ENCODE measurements around the gene COMTD1. TPM values are rescaled to one million over a fixed set of nuclear protein-coding genes. Genes with fewer than 3 reads are reported as not detected.

Gene COMTD1
- polyA plus RNA-seq, 1 of the 3 experiments (the other 2 are of a cell fraction): 7.6 TPM

GRCh38 chr10:75265856-75266255, 30.1 kb upstream of the COMTD1 start (continued):
- TF ChIP-seq RFX5 (IDR thresholded peaks at IDR 0.05; ENCODE audit: low read length) (no peak), GATA2 (CRISPR knock-in tag; IDR thresholded peaks at IDR 0.05) (no peak), MEF2A (IDR thresholded peaks at IDR 0.05; ENCODE audit: borderline replicate concordance, low read depth) (no peak), TAF1 (IDR thresholded peaks at IDR 0.05; ENCODE audit: borderline replicate concordance, low read depth, low read length) (no peak)

GRCh38 chr10:75263806-75264205, 28.0 kb upstream of the COMTD1 start:
- Histone ChIP-seq H3K79me2 (ENCODE audit: insufficient read depth) (no peaks in the 10 kb centered on the region), H3K4me2 (no peak overlapping the region), H3K9ac (no peak overlapping the region), H4K20me1 (ENCODE audit: insufficient read depth) (no peaks in the 10 kb centered on the region), H2AFZ (ENCODE audit: low read depth) (no peak overlapping the region), H3F3A (replicated peaks; ENCODE audit: insufficient read depth) (no peaks in the 10 kb centered on the region), H3K27me3 (ENCODE audit: insufficient read depth) (no peaks in the 10 kb centered on the region), H3K9me3 (no peaks in the 10 kb centered on the region), H3K4me1 (ENCODE audit: control insufficient read depth in 1 of 2, insufficient read depth in 2 of 2, low read depth in 1 of 2, low read length in 1 of 2) (peaks cover 0 to 14% of the 10 kb centered on the region in 2 experiments; a peak in 2 of 4 replicates), H3K4me3 (ENCODE audit: low read depth in 2 of 2, low read length in 1 of 2) (no peak overlapping the region), H3K9me2 (no peaks in the 10 kb centered on the region), H3K27ac (ENCODE audit: low read depth in 2 of 2, low read length in 1 of 2) (no peak overlapping the region), H3K36me3 (replicated peaks in 1 of 2; ENCODE audit: control insufficient read depth in 1 of 2, insufficient read depth in 2 of 2, low read length in 1 of 2) (no peaks in the 10 kb centered on the region)
- ChIA-PET CTCF (interaction anchor here (1.6 kb wide), 1 partner anchor 28 kb away, joined by 4 read pairs; the partner anchor contains the start of gene COMTD1), POLR2A (no interaction called here)
- 80% methylated on average over 1 of the region's 1 CpG for WGBS (ENCODE audit: low lambda C conversion rate)
- DNase-seq: no peak
- TF ChIP-seq GATA2 (CRISPR knock-in tag; IDR thresholded peaks at IDR 0.05): no peak
- TF ChIP-seq EP300 (IDR thresholded peaks at IDR 0.05; ENCODE audit: borderline replicate concordance in 1 of 2, low read depth in 1 of 2, low read length in 1 of 2): no peak
- no peak for TF ChIP-seq TCF12 (IDR thresholded peaks at IDR 0.05)
- TF ChIP-seq JUND (IDR thresholded peaks at IDR 0.05): no peak
- TF ChIP-seq TEAD4 (IDR thresholded peaks at IDR 0.05; ENCODE audit: borderline replicate concordance, insufficient read depth): no peak
- no peak for TF ChIP-seq REST (IDR thresholded peaks at IDR 0.05; ENCODE audit: low read depth, low read length)
- no peak for TF ChIP-seq CTCF (IDR thresholded peaks at IDR 0.05)
- no peak for TF ChIP-seq RXRA (IDR thresholded peaks at IDR 0.05; ENCODE audit: borderline replicate concordance, low read depth)
- TF ChIP-seq FOXJ3 (CRISPR knock-in tag; IDR thresholded peaks at IDR 0.05): no peak
- TF ChIP-seq POLR2AphosphoS5 (IDR thresholded peaks at IDR 0.05; ENCODE audit: low read depth, low read length): no peak

Data from SK-N-SH (cell line).